T-helper 9 cell (primary cell): ENCODE results near the gene SLC35B4.
"Not testable (repeated sequence)": the region's sequence is repeated elsewhere in the genome, so short reads cannot be mapped to it uniquely, and the experiment has no call there.

Experiments used
- DNase-seq: peaks from one replicate; pipeline ENCODE4 v3.0.0-alpha.2; 2020

SLC35B4 gene

DNA sequence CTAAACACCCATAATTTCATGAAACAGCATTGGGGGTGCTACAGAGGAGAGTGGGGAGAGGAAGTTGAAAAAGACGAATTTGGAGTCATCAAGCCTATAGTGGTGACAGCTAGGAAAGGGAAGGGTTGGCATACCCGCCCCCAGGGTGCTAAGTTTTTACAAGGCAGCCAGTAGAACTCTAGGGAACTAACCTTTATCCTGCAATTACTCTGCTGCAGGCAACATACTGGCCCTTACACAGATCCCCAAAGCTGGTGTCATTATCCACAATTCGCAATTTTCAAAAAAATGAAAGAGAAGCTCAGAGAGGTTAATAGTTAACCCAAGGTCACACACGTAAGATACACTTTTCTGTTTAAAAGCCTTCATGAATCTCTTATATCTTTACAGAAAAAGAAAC is 14.2 kb upstream of the SLC35B4 start:
- DNase-seq = no peak

GRCh38 chr7:134329614-134330346 is 13.1 kb upstream of the SLC35B4 start:
- DNase-seq = no peak

DNA sequence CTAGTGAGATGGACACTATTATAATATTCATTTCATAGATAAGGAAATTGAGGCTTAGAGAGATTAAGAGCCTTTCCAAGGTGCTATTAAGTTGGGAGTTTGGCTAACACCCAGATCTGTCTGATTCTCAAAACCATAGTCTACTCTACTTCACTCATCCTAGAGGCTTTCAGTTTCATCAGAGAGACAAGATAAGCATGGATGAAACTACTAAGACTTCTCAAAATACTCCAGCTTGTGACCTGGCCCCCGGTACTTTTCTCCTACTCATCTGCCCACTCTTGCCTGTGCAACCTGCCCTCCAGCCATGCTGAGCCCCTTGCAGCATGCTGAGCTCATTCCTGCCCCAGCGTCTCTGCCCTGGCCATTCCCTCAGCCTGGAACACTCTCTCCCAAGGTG is 12.2 kb upstream of the SLC35B4 start:
- no peak for DNase-seq

GRCh38 chr7:134327896-134328295 is 11.2 kb upstream of the SLC35B4 start:
- DNase-seq = peak; percentile 26

DNA sequence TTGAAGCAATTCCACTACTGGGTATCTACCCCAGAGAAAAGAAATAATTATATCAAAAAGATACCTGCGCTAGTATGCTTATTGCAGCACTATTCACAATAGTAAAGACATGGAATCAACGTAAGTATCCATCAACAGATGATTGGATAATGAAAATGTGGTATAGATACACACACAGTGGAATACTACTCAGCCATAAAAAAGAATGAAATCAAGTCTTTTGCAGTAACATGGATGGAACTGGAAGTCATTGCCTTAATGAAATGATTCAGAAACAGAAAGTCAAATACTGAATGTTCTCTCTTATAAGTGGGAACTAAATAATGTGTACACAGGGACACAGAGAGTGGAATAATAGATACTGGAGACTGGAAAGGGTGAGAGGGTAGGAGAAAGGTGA is 7.4 kb upstream of the SLC35B4 start:
- DNase-seq = no peak

- DNase-seq = no peak
Observed at GRCh38 chr7:134320201-134320600, 3.5 kb upstream of the SLC35B4 start.

GRCh38 chr7:134318443-134318842 is 1.7 kb upstream of the SLC35B4 start:
- DNase-seq = no peak

DNA sequence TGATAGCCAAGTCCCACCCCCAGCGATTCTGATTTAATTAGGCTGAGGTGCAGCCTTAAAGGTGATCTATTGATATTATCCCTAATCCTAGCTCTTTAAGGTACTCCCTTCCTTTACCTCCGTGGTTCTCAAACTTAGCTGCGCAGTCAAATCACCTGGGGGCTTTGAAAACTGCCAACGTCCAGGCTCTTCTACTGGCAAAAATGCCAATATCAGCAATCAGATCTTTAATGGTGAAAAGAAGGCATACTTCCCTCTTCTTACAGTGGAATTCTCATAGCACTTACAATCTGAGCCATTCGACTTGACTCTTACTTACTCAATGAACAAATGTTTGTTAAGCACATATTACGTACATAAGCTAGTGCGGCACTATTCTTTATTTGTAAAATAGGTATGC is 704 bp upstream of the SLC35B4 start:
- DNase-seq = no peak

- no peak for DNase-seq
Observed at GRCh38 chr7:134315679-134316538, 821 bp downstream of the SLC35B4 start.

GRCh38 chr7:134313543-134313942 is 3.2 kb downstream of the SLC35B4 start:
- DNase-seq = no peak

- DNase-seq = no peak
Observed at GRCh38 chr7:134312717-134313116, 4.0 kb downstream of the SLC35B4 start.

DNA sequence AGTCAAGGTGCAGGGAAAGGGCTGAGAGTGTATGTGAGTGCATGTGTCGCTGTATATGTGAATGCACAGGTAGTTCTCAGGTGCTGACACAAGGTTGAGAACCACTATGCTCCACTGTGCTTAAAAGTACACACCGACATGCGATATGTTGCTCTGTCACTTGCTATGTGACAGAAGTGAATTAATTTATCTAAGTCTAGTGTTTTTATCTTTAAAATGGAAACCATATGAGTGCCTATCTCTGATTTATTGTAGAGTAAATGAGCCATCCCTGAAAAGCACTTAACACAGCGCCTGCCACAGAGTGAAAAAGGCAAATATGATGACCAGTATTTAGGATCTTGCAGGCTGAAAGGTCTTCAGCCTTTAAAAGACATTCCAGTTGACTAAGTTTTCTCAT is 4.9 kb downstream of the SLC35B4 start:
- DNase-seq = no peak

DNA sequence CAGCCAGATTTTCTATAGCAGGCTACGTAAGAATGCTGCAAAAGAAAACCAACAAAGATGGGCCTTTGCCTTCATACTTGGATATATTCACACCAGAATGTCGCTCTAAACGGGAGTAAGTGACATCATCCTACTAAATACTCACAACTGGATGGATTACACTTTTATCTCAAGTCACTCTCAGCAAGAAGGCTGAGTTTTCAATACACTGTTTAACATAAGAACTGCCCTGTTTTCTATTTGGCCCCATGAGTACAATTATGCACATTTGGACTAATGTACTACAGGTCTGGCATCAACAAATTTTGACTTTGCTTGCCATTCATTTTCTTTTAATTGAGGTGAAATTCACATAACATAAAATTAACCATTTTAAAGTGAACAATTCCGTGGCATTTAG is 8.2 kb downstream of the SLC35B4 start:
- DNase-seq = no peak

GRCh38 chr7:134307320-134307719 is 9.4 kb downstream of the SLC35B4 start:
- no peak for DNase-seq

- DNase-seq = no peak
Observed at GRCh38 chr7:134302120-134302519, 14.6 kb downstream of the SLC35B4 start.

DNA sequence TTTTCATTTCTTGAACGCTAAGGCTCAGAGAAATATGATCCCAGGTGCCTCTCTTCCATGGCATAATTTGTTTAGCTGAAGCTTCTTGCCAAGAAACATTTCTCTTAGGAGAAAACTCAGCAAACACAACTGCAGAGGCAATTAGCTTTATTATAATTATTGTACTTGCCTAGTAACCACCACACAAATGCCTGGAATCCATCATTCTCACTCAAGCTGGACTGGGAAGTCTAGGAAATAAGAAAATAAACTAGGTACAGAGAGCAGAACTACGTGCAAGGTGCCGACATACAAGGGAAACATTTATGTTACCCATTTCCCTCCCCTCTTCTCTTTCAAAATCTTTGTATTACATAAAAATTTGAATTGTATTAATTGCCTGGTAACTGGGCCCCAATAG is 15.1 kb downstream of the SLC35B4 start:
- no peak for DNase-seq

- no peak for DNase-seq
Observed at GRCh38 chr7:134300988-134301387, 15.7 kb downstream of the SLC35B4 start.

- no peak for DNase-seq
Observed at GRCh38 chr7:134298902-134299683, 17.6 kb downstream of the SLC35B4 start.

- DNase-seq = no peak
Observed at GRCh38 chr7:134297489-134297888, 19.2 kb downstream of the SLC35B4 start.

DNA sequence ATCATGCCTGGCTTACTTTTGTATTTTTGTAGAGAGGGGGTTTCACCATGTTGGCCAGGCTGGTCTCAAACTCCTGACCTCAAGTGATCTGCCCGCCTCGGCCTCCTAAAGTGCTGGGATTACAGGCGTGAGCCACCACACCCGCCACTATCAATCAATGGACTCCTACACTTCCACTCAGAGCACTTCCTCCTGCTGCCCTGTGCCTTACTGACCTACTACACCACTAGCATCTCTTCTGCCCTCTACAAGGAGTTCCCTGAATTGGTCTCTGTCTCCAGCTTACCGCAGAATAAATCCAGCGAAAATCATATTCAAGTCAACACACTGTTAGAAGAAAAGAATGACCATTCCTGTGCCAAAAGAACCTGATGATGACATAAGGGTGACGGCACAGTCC is 20.7 kb downstream of the SLC35B4 start:
- DNase-seq = not testable (repeated sequence)

DNA sequence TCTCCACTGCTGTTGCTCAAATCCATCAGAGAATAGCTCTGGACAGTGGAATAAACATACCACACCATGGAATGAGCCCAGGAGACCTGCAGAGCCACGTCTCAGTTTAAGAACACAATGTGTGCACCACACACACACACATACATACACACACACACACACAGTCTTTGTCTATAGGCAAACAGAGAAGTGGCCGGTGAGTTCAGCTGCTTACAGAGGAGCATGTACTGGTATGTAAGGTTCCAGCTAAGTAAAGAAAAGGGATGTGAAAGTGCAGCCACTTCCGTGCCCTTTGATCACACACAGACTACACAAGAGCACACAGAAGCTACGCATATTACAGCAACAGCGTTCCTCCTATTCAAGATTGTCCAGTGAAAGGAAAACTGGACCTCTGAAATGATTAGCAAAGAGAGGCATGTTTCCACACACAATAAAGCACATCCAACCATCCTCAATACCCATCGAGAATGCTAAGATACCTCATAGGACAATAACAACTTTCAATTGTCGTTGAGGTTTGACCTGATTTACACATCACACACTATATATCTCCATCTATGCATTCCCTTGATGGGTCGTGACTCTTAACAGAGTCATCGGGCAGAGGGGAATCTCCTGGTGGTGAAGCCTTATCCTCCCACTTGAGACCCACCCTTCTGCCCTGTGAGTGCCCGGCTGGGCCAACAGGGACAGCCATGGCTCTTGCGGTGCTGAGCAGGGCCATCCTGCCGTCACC is 23.6 kb downstream of the SLC35B4 start:
- no peak for DNase-seq

DNA sequence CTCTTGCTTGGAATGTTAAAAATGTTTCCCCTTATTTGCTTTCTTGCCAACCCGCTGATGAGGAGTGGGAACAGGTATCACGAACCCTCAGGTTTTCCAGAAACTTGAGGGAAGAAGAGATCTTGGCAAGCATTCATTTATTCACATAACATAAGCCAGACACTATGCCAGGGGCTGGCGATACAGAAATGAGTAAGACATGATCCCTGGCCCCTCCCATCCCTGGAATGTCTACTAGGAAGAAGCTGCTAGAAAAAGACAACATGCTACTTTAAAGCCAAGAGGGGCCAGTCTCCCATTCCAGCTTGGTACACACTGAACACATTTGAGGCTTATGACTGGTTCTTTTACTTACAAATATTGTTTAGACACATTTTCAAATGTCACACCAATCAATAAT is 26.4 kb downstream of the SLC35B4 start:
- DNase-seq = no peak

- DNase-seq = no peak
Observed at GRCh38 chr7:134289841-134290240, 26.9 kb downstream of the SLC35B4 start.
